HG03135 (cell line): ENCODE measurements around the gene TNFSF10.
A peak's percentile ranks its signal among the peaks of the same experiment; 100 is the strongest.
"Not testable (repeated sequence)": the region's sequence is repeated elsewhere in the genome, so short reads cannot be mapped to it uniquely, and the experiment has no call there.

Source experiments
- ATAC-seq: cut with Tn5 transposase; IDR thresholded peaks from one replicate; pipeline ENCODE4 v1.9.1; 2021; ENCODE audit warnings: mild to moderate bottlenecking, moderate library complexity; ENCODE audit not compliant: unreplicated experiment

TNFSF10 gene

DNA sequence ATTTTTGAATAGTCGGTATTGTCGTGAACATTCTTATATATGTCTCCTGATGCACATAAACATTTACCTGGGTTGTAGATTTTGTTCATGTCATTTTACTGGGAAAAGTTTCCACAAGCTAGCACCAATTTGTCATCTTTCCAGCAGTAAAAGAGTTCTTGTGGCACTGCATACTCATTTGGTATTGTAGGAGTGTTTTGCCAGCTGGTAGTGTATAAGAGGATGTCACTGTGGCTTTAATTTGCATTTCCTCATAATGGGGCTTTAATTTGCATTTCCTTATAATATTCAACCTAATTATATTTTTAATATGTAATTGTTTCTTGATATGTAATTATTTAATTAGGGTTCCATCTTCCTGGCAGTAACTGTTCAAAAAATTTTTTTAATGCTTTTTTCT is 21.2 kb upstream of the TNFSF10 start:
- no peak for ATAC-seq

DNA sequence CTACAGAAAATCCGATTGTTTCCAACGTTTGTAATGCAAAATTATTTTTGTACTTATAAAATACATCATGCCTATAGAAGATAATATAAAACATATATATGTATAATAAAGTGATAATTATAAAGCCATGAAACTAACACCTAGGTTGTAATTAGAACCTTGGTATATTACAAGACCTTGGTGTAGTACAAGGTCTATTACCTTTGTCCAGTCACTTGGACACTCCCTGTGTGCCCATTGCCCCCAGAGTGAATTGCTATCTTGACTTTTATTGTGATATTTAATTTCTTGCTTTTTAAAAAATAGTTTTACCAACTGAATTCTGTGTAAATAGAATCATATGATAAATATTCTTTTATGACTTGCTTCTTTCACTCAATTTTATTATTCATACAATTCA is 20.7 kb upstream of the TNFSF10 start:
- ATAC-seq: no peak

DNA sequence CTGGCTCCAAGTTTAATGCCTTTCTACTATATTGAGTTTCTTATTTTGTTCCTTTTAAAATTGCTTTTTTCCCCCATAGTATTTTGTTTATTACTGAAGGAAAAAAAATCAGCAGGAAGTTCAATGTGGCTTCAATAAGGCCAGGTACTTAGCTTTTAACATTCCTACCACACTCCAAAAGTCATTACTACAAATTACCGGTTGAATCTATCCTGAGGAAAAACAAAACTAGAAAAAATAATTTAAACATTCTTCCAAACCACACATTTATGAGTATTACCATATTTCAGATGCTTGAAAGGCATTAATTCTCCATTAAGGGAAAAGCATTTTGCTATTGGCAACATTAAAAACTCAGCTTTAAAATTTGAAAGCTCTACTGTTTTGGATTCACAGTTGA is 20.2 kb upstream of the TNFSF10 start:
- ATAC-seq: no peak

DNA sequence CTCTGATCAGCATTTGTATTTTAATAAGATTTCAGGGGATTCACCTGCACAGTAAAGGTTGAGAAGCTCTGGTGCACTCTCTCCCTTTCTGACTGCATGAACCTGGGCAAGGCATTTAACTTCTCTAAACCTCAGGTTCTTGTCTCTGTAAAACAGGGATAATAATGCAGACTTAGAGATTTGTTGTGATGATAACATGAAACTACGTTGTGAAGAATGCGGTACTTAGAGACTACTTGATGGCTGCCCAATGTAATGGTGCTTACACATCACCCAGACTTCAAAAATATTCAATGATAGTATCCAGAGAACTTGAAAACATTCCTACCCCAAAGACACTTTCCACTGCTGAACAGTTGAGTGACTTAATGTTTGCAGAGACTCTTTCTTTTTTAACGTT is 19.8 kb upstream of the TNFSF10 start:
- no peak for ATAC-seq

DNA sequence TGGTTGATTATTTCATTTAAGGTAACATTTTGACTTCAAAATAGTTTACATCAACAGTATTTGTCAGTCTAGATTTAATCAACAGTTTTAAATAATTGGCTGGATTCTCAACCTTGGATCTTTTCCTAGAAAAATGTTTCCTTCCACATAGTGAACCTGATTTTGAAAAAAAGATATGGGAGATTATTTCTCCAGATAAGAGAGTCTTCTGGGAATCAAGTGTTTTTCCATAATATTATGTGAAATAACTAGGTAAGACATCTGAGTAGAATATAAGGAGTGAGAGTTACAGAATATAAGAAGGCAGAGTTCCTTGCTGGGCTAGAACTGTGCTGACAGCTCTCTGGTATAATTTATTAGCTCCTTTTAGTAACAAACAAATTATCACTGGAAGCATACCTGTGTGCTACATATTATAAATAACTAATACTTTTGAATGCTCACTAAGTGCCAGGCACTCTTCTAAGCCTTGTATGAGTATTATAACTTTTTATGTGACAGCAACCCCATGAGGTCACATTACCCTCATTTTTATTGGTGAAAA is 18.8 kb upstream of the TNFSF10 start:
- no peak for ATAC-seq

DNA sequence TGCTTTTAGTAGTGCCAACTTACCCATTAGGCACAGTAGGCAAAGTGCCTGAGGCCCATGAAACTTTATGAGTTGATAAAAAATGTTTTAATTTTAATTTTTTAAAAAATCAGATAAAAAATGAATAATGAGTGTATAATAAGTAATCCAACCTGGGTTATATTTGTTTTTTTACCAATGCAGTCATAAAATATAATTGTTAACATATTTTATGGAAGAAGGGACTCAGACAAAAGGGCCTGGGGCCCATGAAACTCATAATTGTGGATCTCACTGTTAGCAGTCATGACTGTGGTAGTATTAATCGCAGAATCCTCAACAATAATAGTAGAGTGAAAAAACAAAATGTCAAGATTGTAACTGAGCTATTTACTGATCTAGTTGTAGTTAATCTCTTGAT is 16.8 kb upstream of the TNFSF10 start:
- no peak for ATAC-seq

DNA sequence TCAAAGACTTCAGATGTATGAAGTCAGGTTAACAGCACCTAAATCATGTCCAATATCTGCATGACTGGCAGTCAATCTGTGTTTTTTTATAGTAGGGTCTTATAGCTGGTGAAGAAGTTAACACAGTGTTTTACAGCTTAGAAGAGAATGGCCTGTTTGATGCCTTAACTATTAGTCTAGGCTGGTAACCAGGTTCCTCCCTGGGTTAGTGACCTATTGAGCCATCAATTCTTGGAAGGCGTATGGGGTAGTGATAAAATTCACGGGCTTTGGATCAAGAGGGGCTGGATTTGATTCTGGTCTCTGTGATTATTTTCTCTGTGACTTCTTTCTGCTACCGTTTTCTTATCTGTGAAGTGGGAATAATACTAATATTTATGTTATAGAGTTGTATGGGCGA is 16.0 kb upstream of the TNFSF10 start:
- ATAC-seq: no peak

DNA sequence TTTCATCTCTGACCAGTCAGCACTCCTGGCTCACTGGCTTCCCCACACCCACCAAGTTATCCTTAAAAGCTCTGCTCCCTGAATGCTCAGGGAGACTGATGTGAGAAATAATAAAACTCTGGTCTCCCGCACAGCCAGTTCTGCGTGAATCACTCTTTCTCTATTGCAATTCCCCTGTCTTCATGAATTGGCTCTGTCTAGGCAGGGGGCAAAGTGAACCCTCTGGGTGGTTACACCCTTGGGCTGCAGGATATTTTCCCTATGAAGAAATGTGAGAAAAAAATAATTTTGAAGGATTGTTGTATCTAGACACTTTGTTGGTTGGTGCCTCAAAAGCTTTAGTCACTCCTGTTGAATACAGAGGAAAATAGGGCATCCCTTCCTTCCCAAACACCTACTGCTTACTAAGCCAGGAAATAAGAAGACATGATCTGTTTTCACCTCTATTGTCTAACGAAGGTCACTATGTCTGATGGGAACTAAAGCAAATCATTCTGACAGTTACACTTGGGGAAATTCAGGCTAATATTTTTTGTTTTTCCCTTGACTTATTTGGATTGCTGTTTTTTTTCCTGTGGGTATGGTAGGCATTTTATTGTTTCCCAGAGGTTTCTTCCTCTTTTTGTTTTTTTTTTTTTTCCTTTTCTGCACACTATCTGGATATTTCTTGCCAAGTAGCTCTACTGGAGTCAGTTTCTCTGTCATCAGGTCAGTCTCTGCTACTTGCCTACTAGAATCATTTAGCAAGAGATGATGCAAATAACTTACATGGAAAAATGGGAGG is 15.3 kb upstream of the TNFSF10 start:
- no peak for ATAC-seq

DNA sequence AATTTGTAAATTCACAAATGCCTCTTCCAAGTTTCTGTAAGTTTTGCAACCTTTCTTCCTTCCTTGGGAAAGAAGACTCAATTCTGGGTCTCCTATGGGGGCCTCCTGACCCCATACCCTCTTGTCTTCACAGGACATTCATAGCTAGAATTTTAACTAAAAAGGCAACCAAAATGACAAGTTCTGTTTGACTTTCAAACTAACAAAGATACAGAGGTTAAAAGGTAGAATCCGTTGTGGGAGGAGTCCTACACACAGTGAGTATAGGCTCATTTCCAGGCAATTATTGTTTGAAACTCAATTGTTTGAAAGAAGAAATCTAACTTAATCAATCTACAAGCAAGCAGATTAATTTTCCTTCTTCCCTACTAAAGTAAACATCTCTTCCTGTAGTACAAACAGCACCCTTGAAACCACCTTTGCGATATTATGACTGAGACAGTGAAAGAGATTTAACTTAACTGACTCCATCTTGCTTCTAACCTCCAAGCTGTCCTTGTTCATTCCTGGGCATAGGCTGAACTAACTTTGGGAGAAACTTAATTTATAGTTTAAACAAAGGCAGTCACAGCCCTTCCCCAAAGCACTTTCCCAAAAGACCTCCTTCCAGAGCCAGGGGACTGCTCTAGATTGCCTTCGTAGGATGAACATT is 14.4 kb upstream of the TNFSF10 start:
- ATAC-seq: no peak

DNA sequence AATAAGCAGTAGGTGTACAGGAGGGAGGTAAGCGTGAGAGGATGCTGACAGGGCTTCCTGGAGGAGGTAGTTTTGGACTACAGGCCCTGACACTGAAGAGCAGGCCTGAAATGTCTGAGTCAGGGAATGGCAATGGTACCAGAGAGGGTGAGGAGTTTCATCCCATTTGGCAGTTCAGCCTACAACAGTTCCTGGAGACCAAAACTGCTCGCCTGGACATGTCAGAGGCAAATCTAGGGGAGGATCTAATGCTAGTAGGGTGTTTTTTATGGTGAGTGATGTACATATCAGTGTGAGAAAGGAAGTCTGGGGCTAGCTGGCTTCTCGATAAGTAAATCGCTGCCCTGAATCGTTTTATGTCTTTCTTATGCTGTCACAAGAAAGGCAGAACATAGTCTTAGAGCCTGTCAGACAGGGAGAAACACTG is 13.8 kb upstream of the TNFSF10 start:
- ATAC-seq: no peak

DNA sequence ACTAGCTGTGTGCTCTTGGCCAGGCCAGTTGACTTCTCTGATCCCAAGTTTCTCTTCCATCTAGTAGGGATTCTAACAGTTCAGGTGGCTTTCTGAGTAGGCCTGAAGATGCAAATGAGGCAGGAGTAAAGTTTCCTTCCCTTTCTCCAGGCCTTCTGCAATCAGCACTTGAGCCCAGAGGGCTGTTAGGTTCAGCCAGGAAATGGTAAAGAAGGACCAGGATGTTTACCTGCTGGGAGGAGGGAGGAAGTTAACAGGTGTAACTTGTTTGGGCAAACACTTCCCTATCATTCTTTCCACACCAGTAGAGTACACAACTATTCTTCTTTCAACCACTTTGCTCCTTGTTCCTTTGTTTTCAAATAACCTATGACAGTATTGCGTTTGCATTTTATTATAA is 13.3 kb upstream of the TNFSF10 start:
- no peak for ATAC-seq

DNA sequence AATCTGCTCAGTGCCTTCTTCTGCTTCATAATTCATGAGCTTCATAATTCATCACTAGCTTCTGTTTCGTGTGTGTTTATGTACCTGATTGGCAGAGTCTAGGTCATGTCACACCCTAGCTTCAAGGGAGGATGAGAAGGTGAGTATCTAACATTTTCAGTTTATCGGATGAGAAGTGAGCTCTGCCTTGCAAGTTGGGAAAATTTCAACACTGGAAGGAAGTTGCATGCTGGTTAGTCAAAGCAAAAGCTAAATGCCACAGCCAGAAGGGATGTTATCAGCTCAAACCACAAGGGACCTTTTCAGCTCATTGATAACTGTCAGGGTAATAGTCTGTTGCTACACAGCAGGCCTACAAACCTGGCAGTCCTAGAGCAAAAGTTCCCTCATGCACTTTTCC is 7.3 kb upstream of the TNFSF10 start:
- ATAC-seq: no peak

DNA sequence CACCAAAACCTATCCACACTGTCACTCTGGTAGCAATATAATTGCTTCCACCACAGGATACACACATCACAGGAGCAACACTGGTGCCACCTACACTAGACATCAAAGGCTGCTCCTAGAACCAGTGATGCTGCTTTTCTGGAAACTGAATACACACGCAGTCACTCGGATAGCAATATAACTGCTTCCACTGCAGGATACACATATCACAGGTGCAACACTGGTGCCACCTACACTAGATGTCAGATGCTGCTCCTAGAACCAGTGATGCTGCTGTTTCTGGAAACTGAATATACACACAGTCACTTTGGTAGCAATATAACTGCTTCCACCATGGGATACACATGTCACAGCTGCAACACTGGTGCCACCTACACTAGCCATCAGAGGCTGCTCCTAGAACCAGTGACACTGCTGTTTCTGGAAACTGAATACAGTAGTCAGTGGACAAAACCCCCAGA is 6.9 kb upstream of the TNFSF10 start:
- no peak for ATAC-seq

DNA sequence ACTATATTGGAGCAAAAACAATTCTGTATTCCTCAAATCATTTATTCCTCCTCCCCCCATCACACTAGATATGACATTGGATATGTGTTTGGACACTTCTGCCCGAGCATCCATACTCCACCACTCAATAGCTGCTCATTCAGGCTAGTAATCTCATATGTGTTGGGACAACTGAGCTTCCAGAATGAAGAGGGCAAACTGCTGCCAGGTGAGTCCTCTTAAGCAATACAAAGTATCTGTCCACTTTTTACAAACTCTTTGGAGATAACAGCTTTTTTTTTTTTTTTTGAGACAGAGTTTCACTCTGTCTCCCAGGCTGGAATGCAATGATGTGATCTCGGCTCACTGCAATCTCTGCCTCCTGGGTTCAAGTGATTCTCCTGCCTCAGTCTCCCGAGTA is 5.4 kb upstream of the TNFSF10 start:
- no peak for ATAC-seq

DNA sequence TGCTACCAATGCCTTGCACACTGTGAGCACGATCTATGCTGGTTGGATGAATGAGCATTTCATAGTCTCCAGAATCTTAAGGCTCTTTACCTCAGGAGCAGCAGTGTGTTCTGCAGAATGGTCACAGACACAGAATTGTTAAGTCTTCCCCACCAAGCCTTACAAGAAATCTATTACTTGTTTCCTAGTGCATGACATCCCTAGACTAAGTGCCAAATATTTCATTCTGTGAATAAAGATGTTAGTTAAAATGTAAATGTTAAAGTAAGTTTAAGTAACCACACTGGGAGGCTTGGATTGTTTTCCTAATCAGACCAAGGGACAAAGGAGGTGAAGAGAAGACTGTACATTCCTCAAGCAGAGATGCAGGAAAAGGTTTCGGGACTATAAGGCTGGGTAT is 4.1 kb upstream of the TNFSF10 start:
- ATAC-seq: no peak

DNA sequence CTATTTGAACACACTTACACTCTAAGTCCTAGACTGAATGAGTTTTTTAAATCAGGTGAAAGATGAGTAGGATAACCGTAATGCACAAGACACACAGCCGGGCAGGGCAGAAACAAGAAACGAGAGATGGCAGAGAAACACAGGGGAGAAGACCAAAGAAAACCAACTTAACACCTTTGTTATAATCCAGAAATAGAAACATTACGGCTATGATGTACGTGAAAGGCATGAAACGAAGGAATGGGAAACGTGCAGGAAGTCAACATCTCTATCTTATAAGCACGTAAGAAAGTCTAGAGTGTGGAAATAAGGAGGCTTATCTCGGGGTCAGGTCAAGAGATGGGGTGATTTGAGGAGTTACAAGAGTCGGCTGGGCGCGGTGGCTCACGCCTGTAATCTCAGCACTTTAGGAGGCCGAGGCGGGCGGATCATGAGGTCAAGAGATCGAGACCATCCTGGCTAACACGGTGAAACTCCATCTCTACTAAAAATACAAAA is 1.9 kb upstream of the TNFSF10 start:
- no peak for ATAC-seq

DNA sequence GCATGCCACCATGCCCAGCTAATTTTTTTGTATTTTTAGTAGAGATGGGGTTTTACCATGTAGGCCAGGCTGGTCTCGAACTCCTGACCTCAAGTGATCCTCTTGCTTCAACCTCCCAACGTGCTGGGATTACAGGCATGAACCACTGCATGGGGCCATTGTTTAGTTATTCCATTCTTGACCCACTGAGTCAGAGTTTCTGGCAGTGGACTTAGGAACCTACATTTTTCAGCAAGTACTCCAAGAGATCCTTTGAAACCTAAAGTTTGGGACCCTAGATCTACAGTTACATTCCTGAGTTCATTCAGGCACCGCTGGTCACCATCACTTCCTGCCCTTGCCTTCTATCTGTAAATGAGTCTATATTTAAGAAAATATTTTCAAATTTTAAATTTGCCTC is 1.4 kb upstream of the TNFSF10 start:
- no peak for ATAC-seq

DNA sequence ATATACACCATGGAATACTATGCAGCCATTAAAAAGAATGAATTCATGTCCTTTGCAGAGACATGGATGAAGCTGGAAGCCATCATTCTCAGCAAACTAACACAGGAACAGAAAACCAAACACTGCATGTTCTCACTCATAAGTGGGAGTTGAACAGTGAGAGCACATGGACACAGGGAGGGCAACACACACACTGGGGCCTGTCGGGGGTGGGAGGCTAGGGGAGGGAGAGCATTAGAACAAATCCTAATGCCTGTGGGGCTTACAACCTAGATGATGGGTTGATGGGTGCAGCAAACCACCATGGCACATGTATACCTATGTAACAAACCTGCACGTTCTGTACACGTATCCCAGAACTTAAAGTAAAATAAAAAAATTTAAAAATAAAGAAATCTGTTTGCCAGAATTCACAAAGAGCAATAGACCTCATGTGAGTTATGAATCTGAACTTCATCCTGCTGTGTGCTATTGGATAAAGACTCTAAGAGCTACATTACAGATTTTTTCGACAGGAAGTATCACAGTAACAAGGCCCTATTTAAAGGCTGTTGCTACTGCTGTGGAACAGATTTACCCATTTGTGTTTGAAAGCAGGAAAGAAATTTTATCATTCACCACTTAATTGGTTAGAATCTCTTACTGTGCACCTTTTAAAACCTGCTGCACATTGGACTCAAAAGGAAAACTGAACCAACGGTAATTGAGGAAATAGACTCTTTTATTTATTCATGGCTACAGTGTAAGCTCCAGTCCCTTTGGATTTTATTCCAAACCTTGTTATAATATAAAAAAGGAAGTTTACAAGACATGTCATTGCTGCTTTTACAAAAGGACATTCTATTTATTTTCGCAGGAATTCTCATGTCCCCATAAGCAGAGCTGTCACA is 1.1 kb downstream of the TNFSF10 start:
- not testable (repeated sequence) for ATAC-seq

DNA sequence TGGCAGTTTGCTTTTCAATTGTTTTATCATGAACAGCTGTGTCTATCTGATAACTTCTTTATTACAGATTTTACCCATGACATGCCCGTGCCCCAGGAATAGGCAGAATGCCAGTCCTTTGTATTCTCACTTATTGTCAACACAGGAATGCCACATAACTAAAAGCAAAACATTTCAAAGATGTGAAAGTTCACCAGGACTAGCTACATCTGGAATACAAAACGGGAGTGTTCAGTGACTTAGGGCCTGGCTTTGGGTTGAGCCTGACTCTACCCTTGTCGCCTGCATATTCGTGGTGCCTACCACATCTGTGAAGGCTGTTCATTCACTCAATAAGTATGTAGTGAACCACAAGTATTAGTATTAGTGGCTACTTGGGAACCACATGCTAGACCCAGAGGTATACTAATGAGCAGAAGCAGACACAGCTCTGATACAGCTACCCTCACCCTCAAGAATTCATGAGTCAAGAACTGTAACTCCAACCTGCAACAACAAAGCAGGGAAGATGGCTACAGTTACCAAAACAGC is 2.9 kb downstream of the TNFSF10 start:
- ATAC-seq: peak; percentile 53

DNA sequence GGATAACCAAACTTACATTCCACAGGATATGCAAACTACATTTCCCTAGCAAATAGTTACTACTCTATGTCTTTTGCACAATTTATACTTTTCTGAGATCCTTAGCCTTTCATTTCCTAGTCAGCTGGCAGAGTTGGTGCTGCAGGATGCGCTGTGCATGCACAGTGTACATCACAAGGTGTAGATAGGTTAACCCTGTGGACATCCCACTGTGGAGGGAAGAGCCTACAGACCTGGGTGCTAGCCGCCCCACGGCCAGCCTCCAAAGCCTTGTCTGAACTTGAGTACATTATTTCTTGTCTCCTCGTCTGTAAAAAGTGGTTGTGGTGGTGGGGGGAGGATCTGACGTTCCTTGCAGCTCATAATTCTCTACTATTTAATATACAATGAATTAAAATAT is 3.5 kb downstream of the TNFSF10 start:
- ATAC-seq: no peak
